Neural progenitor cell (in vitro differentiated cells): ENCODE data around the gene KRTAP10-6.

Source experiments
- CTCF ChIP-seq: fragments of 200-600 bp; sonication (generic); IDR thresholded peaks from 2 replicates; pipeline ENCODE4 v1.5.1; 2017; ENCODE audit warnings: antibody characterized with exemption, mild to moderate bottlenecking
- EZH2 ChIP-seq: fragments of 200-600 bp; sonication (generic); IDR thresholded peaks from 2 replicates; pipeline ENCODE4 v1.6.1; 2017; ENCODE audit warnings: antibody characterized with exemption, mild to moderate bottlenecking, moderate library complexity
- EZH2phosphoT487 ChIP-seq: fragments of 200-600 bp; sonication (generic); IDR thresholded peaks from 2 replicates; pipeline ENCODE4 v1.6.1; 2017; ENCODE audit warnings: antibody characterized with exemption

DNA sequence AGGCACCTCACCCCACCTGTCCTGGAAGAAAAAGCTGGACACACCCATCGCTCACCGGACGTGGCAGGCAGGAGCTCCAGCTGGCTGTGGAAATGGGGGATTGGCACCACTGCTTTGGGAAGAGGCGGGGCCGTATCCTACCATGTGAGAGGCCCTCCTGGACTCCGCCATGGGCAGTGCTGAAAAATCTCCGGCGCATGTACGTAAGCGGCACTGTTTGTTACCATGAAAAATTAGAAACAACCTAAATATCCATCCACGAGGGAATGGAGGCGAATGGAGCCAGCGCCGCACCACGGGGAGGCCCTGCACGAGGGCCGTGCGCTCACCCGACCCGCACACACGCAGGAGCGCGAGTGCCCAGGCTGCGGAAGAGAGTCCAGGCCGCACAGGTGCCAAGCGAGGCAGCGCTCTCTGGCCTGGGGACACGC is 22.7 kb upstream of the KRTAP10-6 start:
- TF ChIP-seq CTCF (no peak), EZH2 (no peak), EZH2phosphoT487 (no peak)
